Coronary artery (tissue), 2 donors: ENCODE measurements around the gene GGPS1.
"Not testable (repeated sequence)": the region's sequence is repeated elsewhere in the genome, so short reads cannot be mapped to it uniquely, and the experiment has no call there.

Source experiments
- DNase-seq: peaks from one replicate; pipeline ENCODE4 v3.0.0-alpha.2; 2017; ENCODE audit warnings: low spot score
- H3K27ac ChIP-seq, 2 donors: fragments of 200-600 bp; sonication (generic); one replicate each; pipeline ENCODE4 v1.5.1; 2016 to 2019
- H3K4me3 ChIP-seq: fragments of 200-600 bp; sonication (generic); 2 replicates; pipeline ENCODE4 v1.5.1; 2016; ENCODE audit warnings: mild to moderate bottlenecking, moderate library complexity
- TF ChIP-seq, protein P1 (sequence below): fragments of 200-600 bp; sonication (generic); IDR thresholded peaks from one replicate; pipeline ENCODE4 v1.5.1; 2019; ENCODE audit warnings: antibody characterized with exemption

The GGPS1 gene

DNA sequence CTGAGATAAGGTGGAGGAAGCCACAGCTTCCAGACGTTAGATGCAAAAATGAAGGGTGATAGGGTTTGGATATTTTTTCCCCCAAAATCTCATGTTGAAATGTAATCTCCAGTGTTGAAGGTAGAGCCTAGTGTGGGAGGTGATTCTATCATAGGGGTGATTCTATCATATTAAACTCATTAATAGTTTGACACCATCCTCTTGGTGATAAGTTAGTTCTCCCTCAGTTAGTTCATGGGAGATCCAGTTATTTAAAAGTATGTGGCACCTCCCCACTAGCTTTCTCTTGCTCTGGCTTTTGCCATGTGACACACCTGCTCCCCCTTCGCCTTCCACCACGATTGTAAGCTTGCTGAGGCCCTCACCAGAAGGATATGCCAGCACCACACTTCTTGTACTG, 30.5 kb downstream of the GGPS1 start:
- DNase-seq, result no peak
- Histone ChIP-seq H3K4me3 (no peak overlapping the region), H3K27ac (no peak overlapping the region)
- TF ChIP-seq, protein P1, sequence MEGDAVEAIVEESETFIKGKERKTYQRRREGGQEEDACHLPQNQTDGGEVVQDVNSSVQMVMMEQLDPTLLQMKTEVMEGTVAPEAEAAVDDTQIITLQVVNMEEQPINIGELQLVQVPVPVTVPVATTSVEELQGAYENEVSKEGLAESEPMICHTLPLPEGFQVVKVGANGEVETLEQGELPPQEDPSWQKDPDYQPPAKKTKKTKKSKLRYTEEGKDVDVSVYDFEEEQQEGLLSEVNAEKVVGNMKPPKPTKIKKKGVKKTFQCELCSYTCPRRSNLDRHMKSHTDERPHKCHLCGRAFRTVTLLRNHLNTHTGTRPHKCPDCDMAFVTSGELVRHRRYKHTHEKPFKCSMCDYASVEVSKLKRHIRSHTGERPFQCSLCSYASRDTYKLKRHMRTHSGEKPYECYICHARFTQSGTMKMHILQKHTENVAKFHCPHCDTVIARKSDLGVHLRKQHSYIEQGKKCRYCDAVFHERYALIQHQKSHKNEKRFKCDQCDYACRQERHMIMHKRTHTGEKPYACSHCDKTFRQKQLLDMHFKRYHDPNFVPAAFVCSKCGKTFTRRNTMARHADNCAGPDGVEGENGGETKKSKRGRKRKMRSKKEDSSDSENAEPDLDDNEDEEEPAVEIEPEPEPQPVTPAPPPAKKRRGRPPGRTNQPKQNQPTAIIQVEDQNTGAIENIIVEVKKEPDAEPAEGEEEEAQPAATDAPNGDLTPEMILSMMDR, result no peak

DNA sequence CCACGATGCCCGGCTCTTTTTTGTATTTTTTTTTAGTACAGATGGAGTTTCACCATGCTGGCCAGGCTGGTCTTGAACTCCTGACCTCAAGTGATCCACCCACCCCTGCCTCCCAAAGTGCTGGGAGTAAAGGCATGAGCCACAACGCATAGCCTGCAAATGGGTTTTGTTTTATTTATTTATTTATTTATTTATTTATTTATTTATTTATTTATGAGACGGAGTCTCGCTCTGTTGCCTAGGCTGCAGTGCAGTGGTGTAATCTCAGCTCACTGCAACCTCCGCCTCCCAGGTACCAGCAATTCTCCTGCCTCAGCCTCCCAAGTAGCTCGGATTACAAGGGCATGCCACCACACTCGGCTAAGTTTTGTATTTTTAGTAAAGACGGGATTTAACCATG, 35.8 kb downstream of the GGPS1 start:
- H3K4me3 ChIP-seq, DNase-seq, H3K27ac ChIP-seq: not testable (repeated sequence)

DNA sequence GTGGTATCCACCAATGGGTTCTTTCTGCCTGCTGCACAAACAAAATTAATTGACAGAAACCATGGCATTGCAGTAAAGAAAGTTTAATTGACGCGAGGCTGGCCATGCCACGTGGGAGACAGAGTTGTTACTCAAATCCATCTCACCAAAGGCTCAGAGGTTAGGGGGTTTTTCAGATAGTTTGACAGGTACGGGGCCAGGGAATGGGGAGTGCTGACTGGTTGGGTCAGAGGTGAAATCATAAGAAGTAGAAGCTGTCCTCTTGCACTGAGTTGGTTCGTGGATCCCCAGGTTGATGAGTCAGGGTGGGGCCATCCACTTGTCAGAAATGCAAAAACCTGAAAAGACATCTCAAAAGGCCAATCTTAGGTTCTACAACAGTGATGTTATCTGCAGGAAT, 37.9 kb downstream of the GGPS1 start:
- TF ChIP-seq, protein P1, result no peak
- no peak overlapping the region for H3K4me3 ChIP-seq
- no peak for DNase-seq
- H3K27ac ChIP-seq, result no peak overlapping the region

DNA sequence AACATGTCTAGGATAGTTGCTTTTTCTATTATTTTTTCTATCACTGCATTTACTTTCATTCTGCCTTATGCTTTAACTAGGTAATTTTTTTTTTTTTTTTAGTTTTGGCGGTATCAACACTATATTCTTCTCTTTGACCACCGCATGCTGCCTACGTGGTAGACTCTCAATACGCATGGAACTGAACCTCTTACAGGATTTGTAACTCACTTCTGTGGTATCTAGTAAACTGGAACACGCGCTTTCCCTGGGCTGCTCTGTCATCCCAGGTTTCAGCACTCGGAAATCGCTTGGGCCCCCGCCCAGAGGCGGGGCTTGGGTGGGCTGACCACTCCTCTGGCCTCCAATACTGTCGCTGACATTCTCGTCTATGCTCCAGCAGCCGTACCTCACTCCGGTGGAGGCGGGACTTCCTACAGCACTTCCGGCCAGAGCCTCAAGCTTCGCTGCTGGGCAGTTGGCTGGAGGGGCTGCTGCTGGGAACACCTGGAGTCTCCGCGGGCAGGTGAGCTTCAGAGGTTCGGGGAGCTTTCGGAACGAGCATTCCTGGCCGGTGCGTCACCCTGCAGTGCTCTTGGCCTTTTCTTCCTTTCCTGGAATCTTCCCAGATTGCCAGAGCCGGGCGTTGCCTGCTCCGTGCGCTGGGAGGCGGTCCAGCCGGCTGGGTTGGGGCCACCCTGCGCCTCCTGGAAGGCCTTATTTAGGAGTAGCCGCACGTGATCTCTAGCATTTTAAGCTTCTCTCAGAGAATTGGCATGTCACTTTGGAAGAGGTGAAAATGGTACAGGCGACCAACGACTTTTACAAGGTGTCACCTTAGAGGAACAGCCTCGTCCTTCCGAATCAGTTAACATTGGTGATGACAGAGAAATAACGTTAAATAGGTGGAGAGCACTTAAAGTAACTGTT, 38.9 kb downstream of the GGPS1 start, which contains the start of gene TBCE:
TSS of gene TBCE (plus strand) at position 428 of the 909 bp plus-strand sequence. CDS start 12,623 bp downstream, outside the sequence.
- DNase-seq, result peak; percentile 98
- TF ChIP-seq, protein P1, result no peak
- Histone ChIP-seq H3K4me3 (peak within 1 kb of the TSS; percentile 82), H3K27ac (peak within 1 kb of the TSS; percentile 78 to 84)

DNA sequence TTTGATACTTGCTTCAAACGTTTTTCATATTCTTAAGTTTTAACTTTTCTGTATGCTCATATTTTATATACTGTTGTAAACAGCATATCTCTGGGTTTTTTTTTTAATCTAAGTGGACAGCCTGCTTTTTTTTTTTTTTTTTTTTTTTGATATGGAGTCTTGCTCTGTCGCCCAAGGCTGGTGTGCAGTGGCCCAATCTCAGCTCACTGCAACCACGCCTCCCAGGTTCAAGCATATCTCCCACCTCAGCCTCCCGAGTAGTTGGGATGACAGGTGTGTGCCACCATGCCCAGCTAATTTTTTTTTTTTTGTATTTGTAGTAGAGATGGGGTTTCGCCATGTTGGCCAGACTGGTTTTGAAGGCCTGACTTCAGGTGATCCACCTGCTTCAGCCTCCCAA, 40.1 kb downstream of the GGPS1 start:
- no peak overlapping the region for H3K27ac ChIP-seq
- H3K4me3 ChIP-seq, result no peak overlapping the region
- TF ChIP-seq, protein P1, result no peak
- DNase-seq, result no peak

DNA sequence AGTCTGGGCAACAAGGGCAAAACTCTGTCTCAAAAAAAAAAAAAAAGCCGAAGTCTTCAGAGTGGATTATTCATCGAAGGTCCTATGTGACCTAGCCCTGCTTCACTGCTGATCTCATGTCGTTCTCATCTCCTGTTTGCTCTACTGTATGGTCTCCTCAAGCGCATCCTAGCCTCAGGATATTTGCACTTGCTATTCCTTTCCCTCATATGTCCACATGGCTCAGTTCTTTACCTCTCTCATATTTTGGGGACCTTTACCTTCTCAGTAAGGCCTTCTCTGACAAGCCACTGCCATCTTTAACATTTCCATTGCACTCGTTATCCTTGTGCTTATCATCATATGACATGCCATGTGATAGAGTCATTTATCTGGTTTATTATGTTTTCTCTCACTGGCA, 41.4 kb downstream of the GGPS1 start:
- no peak for DNase-seq
- no peak overlapping the region for H3K4me3 ChIP-seq
- TF ChIP-seq, protein P1, result no peak
- H3K27ac ChIP-seq, result no peak overlapping the region

DNA sequence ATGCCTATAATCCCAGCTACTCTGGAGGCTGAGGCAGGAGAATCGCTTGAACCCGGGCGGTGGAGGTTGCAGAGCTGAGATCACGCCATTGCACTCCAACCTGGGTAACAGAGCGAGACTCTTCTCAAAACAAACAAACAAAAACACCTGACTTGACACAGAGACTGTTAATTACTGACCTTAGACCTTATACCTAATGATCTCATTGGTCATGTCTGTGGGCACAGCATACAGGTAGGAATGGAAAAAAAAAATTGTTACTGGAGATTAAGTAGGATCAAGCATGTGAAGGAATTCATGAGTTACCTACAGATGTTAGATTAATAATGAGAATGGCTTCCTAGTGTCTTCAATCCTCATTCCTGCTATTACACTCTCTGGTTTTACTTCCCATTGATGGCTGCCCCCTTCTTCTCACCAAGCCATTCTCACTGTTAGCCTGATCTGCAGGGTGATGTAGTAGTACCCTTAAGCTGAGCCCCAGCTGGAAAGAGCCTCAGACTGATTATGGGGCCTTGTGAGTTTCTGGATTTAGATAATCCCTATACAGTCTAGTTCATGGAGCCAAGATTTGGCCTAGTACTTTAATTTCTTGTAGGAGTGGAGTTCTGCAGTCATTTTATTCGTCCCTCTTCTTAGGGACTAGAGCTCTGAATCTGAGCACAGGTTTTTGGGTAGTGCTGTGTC, 47.7 kb downstream of the GGPS1 start:
- Histone ChIP-seq H3K27ac (no peak overlapping the region), H3K4me3 (no peak overlapping the region)
- no peak for DNase-seq
- TF ChIP-seq, protein P1, result no peak

DNA sequence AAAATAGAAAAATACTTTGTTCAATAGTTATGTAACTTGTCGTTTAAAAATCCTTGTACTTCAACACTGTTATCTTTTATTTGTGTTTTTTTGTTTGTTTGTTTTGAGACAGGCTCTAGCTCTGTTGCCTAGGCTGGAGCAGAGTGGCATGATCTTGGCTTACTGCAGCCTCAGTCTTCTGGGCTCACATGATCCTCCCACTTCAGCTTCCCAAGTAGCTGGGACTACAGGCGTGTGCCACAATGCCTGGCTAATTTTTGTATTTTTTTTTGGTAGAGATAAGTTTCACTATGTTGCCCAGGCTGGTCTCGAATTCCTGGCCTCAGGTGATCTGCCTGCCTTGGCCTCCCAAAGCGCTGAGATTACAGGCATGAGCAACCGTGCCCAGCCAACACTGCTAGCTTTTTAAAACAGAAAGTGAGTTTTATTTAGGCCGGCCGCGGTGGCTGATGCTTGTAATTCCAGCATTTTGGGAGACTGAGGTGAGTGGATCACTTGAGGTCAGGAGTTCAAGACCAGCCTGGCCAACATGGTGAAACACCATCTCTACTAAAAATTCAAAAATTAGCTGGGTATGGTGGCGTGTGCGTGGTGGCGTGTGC, 49.9 kb downstream of the GGPS1 start:
- H3K4me3 ChIP-seq, DNase-seq, H3K27ac ChIP-seq: not testable (repeated sequence)

DNA sequence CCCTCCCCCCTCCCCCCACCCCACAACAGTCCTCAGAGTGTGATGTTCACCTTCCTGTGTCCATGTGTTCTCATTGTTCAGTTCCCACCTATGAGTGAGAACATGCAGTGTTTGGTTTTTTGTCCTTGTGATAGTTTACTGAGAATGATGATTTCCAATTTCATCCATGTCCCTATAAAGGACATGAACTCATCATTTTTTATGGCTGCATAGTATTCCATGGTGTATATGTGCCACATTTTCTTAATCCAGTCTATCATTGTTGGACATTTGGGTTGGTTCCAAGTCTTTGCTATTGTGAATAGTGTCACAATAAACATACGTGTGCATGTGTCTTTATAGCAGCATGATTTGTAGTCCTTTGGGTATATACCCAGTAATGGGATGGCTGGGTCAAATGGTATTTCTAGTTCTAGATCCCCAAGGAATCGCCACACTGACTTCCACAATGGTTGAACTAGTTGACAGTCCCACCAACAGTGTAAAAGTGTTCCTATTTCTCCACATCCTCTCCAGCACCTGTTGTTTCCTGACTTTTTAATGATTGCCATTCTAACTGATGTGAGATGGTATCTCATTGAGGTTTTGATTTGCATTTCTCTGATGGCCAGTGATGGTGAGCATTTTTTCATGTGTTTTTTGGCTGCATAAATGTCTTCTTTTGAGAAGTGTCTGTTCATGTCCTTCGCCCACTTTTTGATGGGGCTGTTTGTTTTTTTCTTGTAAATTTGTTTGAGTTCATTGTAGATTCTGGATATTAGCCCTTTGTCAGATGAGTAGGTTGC, 53.8 kb downstream of the GGPS1 start:
- not testable (repeated sequence) for H3K4me3 ChIP-seq, DNase-seq, H3K27ac ChIP-seq

DNA sequence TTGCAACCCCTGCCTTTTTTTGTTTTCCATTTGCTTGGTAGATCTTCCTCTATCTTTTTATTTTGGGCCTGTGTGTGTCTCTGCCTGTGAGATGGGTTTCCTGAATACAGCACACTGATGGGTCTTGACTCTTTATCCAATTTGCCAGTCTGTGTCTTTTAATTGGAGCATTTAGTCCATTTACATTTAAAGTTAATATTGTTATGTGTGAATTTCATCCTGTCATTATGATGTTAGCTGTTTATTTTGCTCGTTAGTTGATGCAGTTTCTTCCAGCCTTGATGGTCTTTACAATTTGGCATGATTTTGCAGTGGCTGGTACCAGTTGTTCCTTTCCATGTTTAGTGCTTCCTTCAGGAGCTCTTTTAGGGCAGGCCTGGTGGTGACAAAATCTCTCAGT, 57.3 kb downstream of the GGPS1 start:
- not testable (repeated sequence) for H3K4me3 ChIP-seq, DNase-seq, H3K27ac ChIP-seq
